B cell (primary cell): Measurements from ENCODE around the gene CHST8. TPM values are rescaled to one million over a fixed set of nuclear protein-coding genes. Genes with fewer than 3 reads are reported as not detected.

Source experiments
- ATAC-seq: fragments of 200-7000 bp; cut with Tn5 transposase; one replicate; pipeline ENCODE4 v1.10.0; 2021; ENCODE audit warnings: low read depth, mild to moderate bottlenecking, moderate number of reproducible peaks, moderate library complexity
- CTCF ChIA-PET: fragments of 350-600 bp; sonication (Branson Sonifier 250); formaldehyde crosslinking; loops from one replicate; lab custom pipeline; 2021; ENCODE audit warnings: antibody characterized with exemption, inconsistent platforms; lab: Charles Lee
- POLR2A ChIA-PET: fragments of 350-600 bp; sonication (Branson Sonifier 250); formaldehyde crosslinking; loops from one replicate; lab custom pipeline; 2021; ENCODE audit warnings: antibody characterized with exemption; lab: Charles Lee
- DNase-seq: peaks from one replicate; pipeline ENCODE4 v3.0.0; 2013
- H2AFZ ChIP-seq: 2 replicates; pipeline ENCODE4 v1.6.1; 2012; ENCODE audit warnings: mild to moderate bottlenecking, low read depth, low read length; ENCODE audit not compliant: insufficient read depth, poor library complexity, severe bottlenecking
- H3K27ac ChIP-seq, 2 donors: 1 replicate in 1 of 2; 2 replicates in 1 of 2; pipeline ENCODE4 v1.5.1; 2012 to 2013; ENCODE audit warnings: low read length in 2 of 2, mild to moderate bottlenecking in 2 of 2, moderate library complexity in 1 of 2
- H3K27me3 ChIP-seq, 4 experiments: fragments of 200-600 bp in 1 of 4; sonication (generic) in 1 of 4; replicated peaks in 1 of 4; 1 replicate in 2 of 4; 2 replicates in 2 of 4; pipeline versions ENCODE4 v1.6.1 to v1.7.0; 2013 to 2016; ENCODE audit warnings: low read length in 3 of 4, mild to moderate bottlenecking in 2 of 4, mixed read lengths in 1 of 4, moderate library complexity in 1 of 4; ENCODE audit not compliant: insufficient read depth in 4 of 4, control insufficient read depth in 3 of 4; ENCODE audit errors: control extremely low read depth in 1 of 4
- H3K36me3 ChIP-seq, 2 experiments: replicated peaks in 1 of 2; 1 replicate in 1 of 2; 2 replicates in 1 of 2; pipeline versions ENCODE4 v1.6.1 to v1.7.1; 2013; ENCODE audit warnings: low read length in 1 of 2; ENCODE audit not compliant: insufficient read depth in 2 of 2, control insufficient read depth in 1 of 2; ENCODE audit errors: control extremely low read depth in 1 of 2, extremely low read depth in 1 of 2
- H3K4me1 ChIP-seq, 2 donors: fragments of 200-600 bp in 1 of 2; sonication (generic) in 1 of 2; 1 replicate in 1 of 2; 2 replicates in 1 of 2; pipeline versions ENCODE4 v1.5.1 to v1.6.1; 2013 to 2017; ENCODE audit warnings: low read length in 2 of 2; ENCODE audit not compliant: control insufficient read depth in 2 of 2, insufficient read depth in 2 of 2
- H3K4me2 ChIP-seq: replicated peaks from 2 replicates; pipeline ENCODE3; 2012; ENCODE audit warnings: mild to moderate bottlenecking, low read depth, low read length; ENCODE audit not compliant: poor library complexity, severe bottlenecking
- H3K4me3 ChIP-seq, 5 experiments: fragments of 200-600 bp in 1 of 5; sonication (generic) in 1 of 5; 1 replicate in 3 of 5; 2 replicates in 2 of 5; pipeline versions ENCODE4 v1.5.1 to v1.7.0; 2011 to 2016; ENCODE audit warnings: low read length in 4 of 5, mild to moderate bottlenecking in 4 of 5, low read depth in 2 of 5, control low read depth in 1 of 5, moderate library complexity in 1 of 5; ENCODE audit not compliant: insufficient read depth in 1 of 5; ENCODE audit errors: control extremely low read depth in 1 of 5, extremely low read depth in 1 of 5
- H3K79me2 ChIP-seq: fragments of 200-600 bp; sonication (generic); one replicate; pipeline ENCODE4 v1.6.0; 2016; ENCODE audit warnings: low read length; ENCODE audit not compliant: control insufficient read depth, insufficient read depth
- H3K9ac ChIP-seq: fragments of 200-600 bp; sonication (generic); 2 replicates; pipeline ENCODE4 v1.6.1; 2017; ENCODE audit warnings: mild to moderate bottlenecking, low read length, moderate library complexity
- H3K9me3 ChIP-seq, 3 donors: one replicate each; pipeline versions ENCODE4 v1.6.1 to v1.7.1; 2013; ENCODE audit warnings: low read length in 2 of 3; ENCODE audit not compliant: control insufficient read depth in 2 of 3, insufficient read depth in 1 of 3; ENCODE audit errors: control extremely low read depth in 1 of 3
- H4K20me1 ChIP-seq: 2 replicates; pipeline ENCODE4 v1.6.0; 2012; ENCODE audit warnings: mild to moderate bottlenecking, low read length; ENCODE audit not compliant: insufficient read depth, control insufficient read depth, poor library complexity, severe bottlenecking
- H3K27ac Mint-ChIP-seq: one replicate; pipeline ENCODE4 v1.8.0; 2021; ENCODE audit warnings: mixed read lengths
- H3K27me3 Mint-ChIP-seq: one replicate; pipeline ENCODE4 v1.8.0; 2021; ENCODE audit warnings: mixed read lengths
- H3K4me1 Mint-ChIP-seq: one replicate; pipeline ENCODE4 v1.8.0; 2021; ENCODE audit warnings: mixed read lengths
- H3K4me3 Mint-ChIP-seq: one replicate; pipeline ENCODE4 v1.8.0; 2021; ENCODE audit warnings: mixed read lengths
- H3K9me3 Mint-ChIP-seq: one replicate; pipeline ENCODE4 v1.8.0; 2022; ENCODE audit warnings: mixed read lengths; ENCODE audit not compliant: insufficient read depth
- EZH2 ChIP-seq: IDR thresholded peaks from 2 replicates; pipeline ENCODE4 v1.6.1; 2012; ENCODE audit warnings: borderline replicate concordance, low read depth, mild to moderate bottlenecking, moderate library complexity, low read length; ENCODE audit not compliant: insufficient read depth, poor library complexity, severe bottlenecking
- whole genome bisulfite sequencing: methylation state at CpG from one replicate; pipeline ENCODE4 v1.1.5; 2013; ENCODE audit warnings: missing lambda C conversion rate; ENCODE audit not compliant: insufficient coverage; 5-methylcytosine and 5-hydroxymethylcytosine counted together
- intact Hi-C: fragments of 100-400 bp; cut with micrococcal nuclease; formaldehyde crosslinking; loops from one replicate; pipeline ENCODE4 v1.10.0; 2022
- polyA minus RNA-seq: library from RNA; depleted of rRNA, polyadenylated mRNA; stranded (reverse); fragments of >200 nt; gene quantifications from 2 replicates; pipeline ENCODE4 v1.2.3, GENCODE V29; 2012
- polyA plus RNA-seq: library from polyadenylated mRNA; depleted of rRNA; stranded (reverse); fragments of >200 nt; gene quantifications from 2 replicates; pipeline ENCODE4 v1.2.3, GENCODE V29; 2012
- total RNA-seq, 2 donors: library from RNA; stranded (reverse); fragments of 120-200 nt in 1 of 2; gene quantifications; 1 replicate in 1 of 2; 2 replicates in 1 of 2; pipeline versions ENCODE4 v1.2.3 to v1.2.4, GENCODE V29; 2013 to 2022
- TF ChIP-seq, protein P1 (sequence below): fragments of 200-600 bp; IDR thresholded peaks from one replicate; pipeline ENCODE4 v1.8.0; 2022; ENCODE audit warnings: antibody characterized with exemption, mild to moderate bottlenecking

The CHST8 gene, protein sequence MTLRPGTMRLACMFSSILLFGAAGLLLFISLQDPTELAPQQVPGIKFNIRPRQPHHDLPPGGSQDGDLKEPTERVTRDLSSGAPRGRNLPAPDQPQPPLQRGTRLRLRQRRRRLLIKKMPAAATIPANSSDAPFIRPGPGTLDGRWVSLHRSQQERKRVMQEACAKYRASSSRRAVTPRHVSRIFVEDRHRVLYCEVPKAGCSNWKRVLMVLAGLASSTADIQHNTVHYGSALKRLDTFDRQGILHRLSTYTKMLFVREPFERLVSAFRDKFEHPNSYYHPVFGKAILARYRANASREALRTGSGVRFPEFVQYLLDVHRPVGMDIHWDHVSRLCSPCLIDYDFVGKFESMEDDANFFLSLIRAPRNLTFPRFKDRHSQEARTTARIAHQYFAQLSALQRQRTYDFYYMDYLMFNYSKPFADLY
- not detected in 2 replicates for total RNA-seq
- 0.28 TPM for total RNA-seq (2013)
- not detected in 2 replicates for polyA plus RNA-seq
- 0.36 TPM in 1 of 2 replicates, not detected in the other for polyA minus RNA-seq

DNA sequence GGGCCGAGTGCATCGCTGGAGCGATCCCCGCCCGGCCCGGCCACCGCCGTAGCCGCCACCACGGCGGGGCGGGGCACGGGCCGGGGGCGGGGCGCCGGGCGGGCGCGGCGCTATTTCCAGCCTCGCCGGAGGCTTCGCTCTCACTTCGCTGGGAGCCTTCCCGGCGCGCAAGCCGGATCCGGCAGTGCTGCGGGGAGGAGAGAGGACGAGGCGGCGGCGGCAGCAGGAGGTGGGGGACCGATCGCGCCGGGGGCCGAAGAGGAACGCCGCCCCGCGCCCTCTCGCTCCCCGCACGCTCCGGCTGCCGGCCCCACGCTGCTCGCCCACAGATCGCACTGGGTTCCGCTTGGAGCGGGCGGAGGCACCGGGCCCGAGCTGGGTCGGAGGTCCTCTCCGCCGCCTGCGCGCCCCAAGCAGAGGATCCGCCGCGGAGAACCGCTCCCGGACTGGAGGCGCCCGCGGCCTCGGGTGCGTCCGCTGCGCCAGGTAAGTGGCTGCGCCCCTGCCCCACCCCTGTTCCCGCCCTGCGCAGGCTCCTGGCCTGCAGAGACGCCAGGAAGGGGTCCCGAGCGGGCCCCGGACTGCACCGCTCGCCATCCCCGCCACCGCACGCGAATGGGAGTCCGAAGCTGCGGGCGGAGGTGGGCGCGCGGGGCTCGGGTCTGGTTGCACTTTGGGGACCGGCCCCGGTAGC lies at the start of gene CHST8:
TSS of gene CHST8 (plus strand) at position 143 of the 694 bp plus-strand sequence. CDS start 67,309 bp downstream, outside the sequence.
- Histone ChIP-seq H3K9me3 (peaks cover 0 to 7% (median 0%) of the 10 kb centered on the region in 3 donors), H3K79me2 (no peaks in the 10 kb centered on the region), H3K27me3 (peaks cover 0 to 34% (median 5%) of the 10 kb centered on the region in 4 experiments), H3K4me1 (no peaks in the 10 kb centered on the region), H3K36me3 (no peaks in the 10 kb centered on the region), H4K20me1 (no peaks in the 10 kb centered on the region), H3K9ac (no peak within 1 kb of the TSS), H3K4me2 (peak within 1 kb of the TSS; percentile 8), H3K4me3 (no peak within 1 kb of the TSS), H3K27ac (no peak within 1 kb of the TSS), H2AFZ (no peak within 1 kb of the TSS)
- ATAC-seq: no peak
- WGBS: 3% methylated on average over 96 of the region's 96 CpGs
- ChIA-PET POLR2A (no interaction called here), CTCF (no interaction called here)
- Mint-ChIP-seq H3K4me3 (no peak within 1 kb of the TSS), H3K9me3 (no peaks in the 10 kb centered on the region), H3K27me3 (peaks cover 43% of the 10 kb centered on the region), H3K27ac (no peak within 1 kb of the TSS), H3K4me1 (no peaks in the 10 kb centered on the region)
- DNase-seq: no peak
- intact Hi-C loops: no loop called here
- TF ChIP-seq, protein P1, sequence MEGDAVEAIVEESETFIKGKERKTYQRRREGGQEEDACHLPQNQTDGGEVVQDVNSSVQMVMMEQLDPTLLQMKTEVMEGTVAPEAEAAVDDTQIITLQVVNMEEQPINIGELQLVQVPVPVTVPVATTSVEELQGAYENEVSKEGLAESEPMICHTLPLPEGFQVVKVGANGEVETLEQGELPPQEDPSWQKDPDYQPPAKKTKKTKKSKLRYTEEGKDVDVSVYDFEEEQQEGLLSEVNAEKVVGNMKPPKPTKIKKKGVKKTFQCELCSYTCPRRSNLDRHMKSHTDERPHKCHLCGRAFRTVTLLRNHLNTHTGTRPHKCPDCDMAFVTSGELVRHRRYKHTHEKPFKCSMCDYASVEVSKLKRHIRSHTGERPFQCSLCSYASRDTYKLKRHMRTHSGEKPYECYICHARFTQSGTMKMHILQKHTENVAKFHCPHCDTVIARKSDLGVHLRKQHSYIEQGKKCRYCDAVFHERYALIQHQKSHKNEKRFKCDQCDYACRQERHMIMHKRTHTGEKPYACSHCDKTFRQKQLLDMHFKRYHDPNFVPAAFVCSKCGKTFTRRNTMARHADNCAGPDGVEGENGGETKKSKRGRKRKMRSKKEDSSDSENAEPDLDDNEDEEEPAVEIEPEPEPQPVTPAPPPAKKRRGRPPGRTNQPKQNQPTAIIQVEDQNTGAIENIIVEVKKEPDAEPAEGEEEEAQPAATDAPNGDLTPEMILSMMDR: no peak
- TF ChIP-seq EZH2: no peak
